Neural progenitor cell (in vitro differentiated cells): ENCODE measurements around the gene BCL7A. TPM values are rescaled to one million over a fixed set of nuclear protein-coding genes. Genes with fewer than 3 reads are reported as not detected.

Experiments used
- DNase-seq: peaks from one replicate; pipeline ENCODE4 v3.0.0-alpha.2; 2016; ENCODE audit warnings: low spot score
- H2AFZ ChIP-seq: fragments of 200-600 bp; sonication (generic); replicated peaks from 2 replicates; pipeline ENCODE4 v1.6.1; 2016; ENCODE audit warnings: antibody characterized with exemption
- H3F3A ChIP-seq: fragments of 200-600 bp; sonication (generic); 2 replicates; pipeline ENCODE4 v1.6.1; 2016; ENCODE audit warnings: antibody characterized with exemption, low read depth
- H3K27ac ChIP-seq: fragments of 200-600 bp; sonication (generic); 2 replicates; pipeline ENCODE4 v1.5.1; 2016; ENCODE audit warnings: mild to moderate bottlenecking
- H3K27me3 ChIP-seq: fragments of 200-600 bp; sonication (generic); 2 replicates; pipeline ENCODE4 v1.6.1; 2016; ENCODE audit warnings: mild to moderate bottlenecking, moderate library complexity
- H3K36me3 ChIP-seq: fragments of 200-600 bp; sonication (generic); 2 replicates; pipeline ENCODE4 v1.5.1; 2016
- H3K4me1 ChIP-seq: fragments of 200-600 bp; sonication (generic); 2 replicates; pipeline ENCODE4 v1.6.1; 2016; ENCODE audit warnings: mixed run types
- H3K4me2 ChIP-seq: fragments of 200-600 bp; sonication (generic); 2 replicates; pipeline ENCODE4 v1.6.1; 2016
- H3K4me3 ChIP-seq: fragments of 200-600 bp; sonication (generic); 2 replicates; pipeline ENCODE4 v1.5.1; 2016
- H3K79me2 ChIP-seq: fragments of 200-600 bp; sonication (generic); 2 replicates; pipeline ENCODE4 v1.6.1; 2016; ENCODE audit warnings: low read depth
- H3K9ac ChIP-seq: fragments of 200-600 bp; sonication (generic); 2 replicates; pipeline ENCODE4 v1.6.1; 2016
- H3K9me3 ChIP-seq: fragments of 200-600 bp; sonication (generic); 2 replicates; pipeline ENCODE4 v1.5.1; 2016; ENCODE audit warnings: low read depth
- H4K20me1 ChIP-seq: fragments of 200-600 bp; sonication (generic); 2 replicates; pipeline ENCODE4 v1.6.1; 2016; ENCODE audit warnings: low read depth
- H3K27ac Mint-ChIP-seq: 3 replicates; pipeline ENCODE4 v1.8.0; 2021; ENCODE audit warnings: mixed read lengths
- H3K27me3 Mint-ChIP-seq: 2 replicates; pipeline ENCODE4 v1.8.0; 2022; ENCODE audit warnings: low read depth, mild to moderate bottlenecking, inconsistent platforms, moderate library complexity, mixed read lengths; ENCODE audit not compliant: insufficient read depth
- H3K36me3 Mint-ChIP-seq: 3 replicates; pipeline ENCODE4 v1.8.0; 2021; ENCODE audit warnings: mixed read lengths
- H3K4me1 Mint-ChIP-seq: 3 replicates; pipeline ENCODE4 v1.8.0; 2021; ENCODE audit warnings: mixed read lengths
- H3K4me3 Mint-ChIP-seq: 3 replicates; pipeline ENCODE4 v1.8.0; 2021; ENCODE audit warnings: mild to moderate bottlenecking, moderate library complexity, mixed read lengths
- H3K9me3 Mint-ChIP-seq: 3 replicates; pipeline ENCODE4 v1.8.0; 2020; ENCODE audit warnings: mixed read lengths
- CTCF ChIP-seq: fragments of 200-600 bp; sonication (generic); IDR thresholded peaks from 2 replicates; pipeline ENCODE4 v1.5.1; 2017; ENCODE audit warnings: antibody characterized with exemption, mild to moderate bottlenecking
- EZH2 ChIP-seq: fragments of 200-600 bp; sonication (generic); IDR thresholded peaks from 2 replicates; pipeline ENCODE4 v1.6.1; 2017; ENCODE audit warnings: antibody characterized with exemption, mild to moderate bottlenecking, moderate library complexity
- EZH2phosphoT487 ChIP-seq: fragments of 200-600 bp; sonication (generic); IDR thresholded peaks from 2 replicates; pipeline ENCODE4 v1.6.1; 2017; ENCODE audit warnings: antibody characterized with exemption
- total RNA-seq: library from RNA; depleted of rRNA; stranded (reverse); fragments of >200 nt; gene quantifications from 2 replicates; pipeline ENCODE4 v1.2.3, GENCODE V29; 2015; ENCODE audit warnings: low replicate concordance

The BCL7A gene
- total RNA-seq, 1 donor from 2014 or later: 22.1 TPM

DNA sequence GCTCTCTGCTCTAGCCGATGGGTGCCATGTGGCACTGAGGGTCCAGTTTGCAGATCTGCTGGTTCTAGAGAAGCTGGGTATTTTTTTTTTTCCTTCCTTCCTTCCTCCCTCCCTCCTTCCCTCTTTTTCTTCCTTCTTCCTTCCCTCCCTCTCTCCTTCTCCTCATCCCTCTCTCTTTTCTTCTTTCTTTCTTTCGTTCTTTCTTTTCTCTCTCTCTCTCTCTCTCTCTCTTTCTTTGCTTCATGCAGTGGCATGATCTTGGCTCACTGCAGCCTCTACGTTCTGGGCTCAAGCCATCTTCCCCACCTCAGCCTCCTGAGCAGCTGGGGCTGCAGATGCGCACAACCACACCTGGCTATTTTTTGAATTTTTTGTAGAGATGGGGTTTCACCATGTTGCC, 2.7 kb upstream of the BCL7A start:
- TF ChIP-seq CTCF (no peak), EZH2phosphoT487 (no peak), EZH2 (no peak)
- Histone ChIP-seq H3K79me2 (peaks cover 27% of the 10 kb centered on the region), H3K4me1 (peaks cover 14% of the 10 kb centered on the region), H3F3A (peaks cover 10% of the 10 kb centered on the region), H3K9ac (no peak overlapping the region), H3K27me3 (peaks cover 16% of the 10 kb centered on the region), H3K4me3 (no peak overlapping the region), H3K27ac (no peak overlapping the region), H2AFZ (no peak overlapping the region), H3K4me2 (no peak overlapping the region), H3K9me3 (no peaks in the 10 kb centered on the region), H3K36me3 (no peaks in the 10 kb centered on the region), H4K20me1 (peaks cover 9% of the 10 kb centered on the region)
- peaks cover 30% of the 10 kb centered on the region for H3K9me3 Mint-ChIP-seq
- no peak overlapping the region for H3K27ac Mint-ChIP-seq
- H3K36me3 Mint-ChIP-seq: peaks cover 6% of the 10 kb centered on the region
- H3K27me3 Mint-ChIP-seq: peaks cover 17% of the 10 kb centered on the region
- peaks cover 14% of the 10 kb centered on the region for H3K4me1 Mint-ChIP-seq
- no peak for DNase-seq
- peak overlapping the region; percentile 30 for H3K4me3 Mint-ChIP-seq

- Histone ChIP-seq H2AFZ (peak overlapping the region; percentile 75), H3K4me2 (peak overlapping the region; percentile 90), H3F3A (peaks cover 10% of the 10 kb centered on the region), H3K4me1 (peaks cover 17% of the 10 kb centered on the region), H4K20me1 (peaks cover 28% of the 10 kb centered on the region), H3K79me2 (peaks cover 46% of the 10 kb centered on the region), H3K9ac (no peak overlapping the region), H3K36me3 (no peaks in the 10 kb centered on the region), H3K4me3 (peak overlapping the region; percentile 72), H3K27me3 (peaks cover 16% of the 10 kb centered on the region), H3K9me3 (no peaks in the 10 kb centered on the region), H3K27ac (no peak overlapping the region)
- H3K9me3 Mint-ChIP-seq: peaks cover 30% of the 10 kb centered on the region
- DNase-seq: no peak
- no peak for TF ChIP-seq EZH2phosphoT487
- no peak for TF ChIP-seq CTCF
- TF ChIP-seq EZH2: no peak
- peaks cover 19% of the 10 kb centered on the region for H3K27me3 Mint-ChIP-seq
- peak overlapping the region; percentile 96 for H3K4me3 Mint-ChIP-seq
- peaks cover 13% of the 10 kb centered on the region for H3K4me1 Mint-ChIP-seq
- H3K36me3 Mint-ChIP-seq: peaks cover 6% of the 10 kb centered on the region
- peak overlapping the region; percentile 87 for H3K27ac Mint-ChIP-seq
Observed at GRCh38 chr12:122020795-122021192, 890 bp upstream of the BCL7A start.

DNA sequence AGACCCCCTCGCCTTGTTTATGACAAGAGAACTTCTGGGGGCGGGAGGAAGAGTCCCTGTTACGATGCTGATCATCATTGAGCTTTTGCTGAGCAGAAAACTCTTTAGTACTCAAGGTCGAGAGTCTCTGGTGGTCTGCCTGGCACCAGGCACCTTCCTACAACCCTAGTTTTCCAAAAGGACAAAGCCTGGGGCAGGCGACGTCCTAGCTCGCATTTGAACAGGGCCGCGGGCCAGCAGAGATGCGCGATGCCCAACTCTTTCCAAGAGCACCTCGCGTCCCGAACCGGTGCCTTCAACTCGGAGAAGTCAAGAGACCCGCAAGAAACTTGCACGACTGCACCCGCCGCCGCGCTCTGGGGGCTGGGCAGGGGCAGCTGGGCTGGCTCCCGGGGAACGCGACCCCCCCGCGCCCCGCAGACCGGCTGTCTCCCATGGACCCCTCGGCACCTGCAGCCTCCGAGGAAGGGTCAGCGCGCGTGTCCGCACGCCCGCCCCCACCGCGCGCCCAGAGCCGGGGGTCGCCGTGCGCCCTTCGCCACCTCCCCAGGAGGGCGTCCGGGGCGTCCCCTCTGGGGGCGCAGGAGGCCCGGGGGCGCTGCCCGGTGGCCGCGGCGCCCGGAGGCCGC, 377 bp upstream of the BCL7A start:
- Histone ChIP-seq H2AFZ (peak overlapping the region; percentile 75), H3K27me3 (peaks cover 16% of the 10 kb centered on the region), H3K9ac (no peak overlapping the region), H3K79me2 (peaks cover 51% of the 10 kb centered on the region), H4K20me1 (peaks cover 33% of the 10 kb centered on the region), H3K4me2 (peak overlapping the region; percentile 90), H3K4me3 (peak overlapping the region; percentile 72), H3K27ac (no peak overlapping the region), H3F3A (peaks cover 10% of the 10 kb centered on the region), H3K4me1 (peaks cover 17% of the 10 kb centered on the region), H3K9me3 (no peaks in the 10 kb centered on the region), H3K36me3 (no peaks in the 10 kb centered on the region)
- Mint-ChIP-seq H3K4me1 (peaks cover 13% of the 10 kb centered on the region), H3K36me3 (peaks cover 6% of the 10 kb centered on the region), H3K27ac (peak overlapping the region; percentile 87), H3K4me3 (peak overlapping the region; percentile 97), H3K27me3 (peaks cover 19% of the 10 kb centered on the region), H3K9me3 (peaks cover 30% of the 10 kb centered on the region)
- peak; percentile 70 for DNase-seq
- TF ChIP-seq CTCF (no peak), EZH2 (no peak), EZH2phosphoT487 (no peak)
